ENCODE measurements around the gene RAPGEF1. TPM values are rescaled to one million over a fixed set of nuclear protein-coding genes. Genes with fewer than 3 reads are reported as not detected.

Gene RAPGEF1
- total RNA-seq, 2 experiments from 2014 or later, result 118 to 243 TPM

GRCh38 chr9:131714821-131715220 is 25.1 kb downstream of the RAPGEF1 start:
- no peaks in the 10 kb centered on the region for H3K9me2 ChIP-seq (ENCODE audit: insufficient read depth, low read length)
- no peak for DNase-seq (ENCODE audit: low spot score)
- H3K36me3 ChIP-seq (ENCODE audit: insufficient read depth, low read length), result peaks cover 78% of the 10 kb centered on the region
- H3K4me3 ChIP-seq (ENCODE audit: low read depth, low read length, poor library complexity, severe bottlenecking), result no peak overlapping the region
- H3K9me3 ChIP-seq (ENCODE audit: low read length), result no peaks in the 10 kb centered on the region
- peaks cover 99% of the 10 kb centered on the region for H3K79me2 ChIP-seq (ENCODE audit: insufficient read depth, low read depth, low read length)
- no peaks in the 10 kb centered on the region for H4K20me1 ChIP-seq (ENCODE audit: insufficient read depth, low read length)
- ChIA-PET CTCF (ENCODE audit: unreplicated experiment) (interaction anchor here (0.6 kb wide), 1 partner anchor 22 kb away, joined by 3 read pairs; no protein-coding TSS in a partner anchor), POLR2A (interaction anchor here (1.0 to 1.7 kb wide), 4 partner anchors 11 to 51 kb away, joined by 3 to 5 read pairs (median 4); no protein-coding TSS in a partner anchor)
- no TSS peak for BruUV-seq (replicated peaks)
- H3K27ac ChIP-seq (ENCODE audit: low read depth, low read length, poor library complexity, severe bottlenecking), result no peak overlapping the region
- no peak overlapping the region for H2AFZ ChIP-seq (ENCODE audit: low read length)
- no peak overlapping the region for H3K4me2 ChIP-seq (ENCODE audit: low read length)
- TF ChIP-seq, protein P1, sequence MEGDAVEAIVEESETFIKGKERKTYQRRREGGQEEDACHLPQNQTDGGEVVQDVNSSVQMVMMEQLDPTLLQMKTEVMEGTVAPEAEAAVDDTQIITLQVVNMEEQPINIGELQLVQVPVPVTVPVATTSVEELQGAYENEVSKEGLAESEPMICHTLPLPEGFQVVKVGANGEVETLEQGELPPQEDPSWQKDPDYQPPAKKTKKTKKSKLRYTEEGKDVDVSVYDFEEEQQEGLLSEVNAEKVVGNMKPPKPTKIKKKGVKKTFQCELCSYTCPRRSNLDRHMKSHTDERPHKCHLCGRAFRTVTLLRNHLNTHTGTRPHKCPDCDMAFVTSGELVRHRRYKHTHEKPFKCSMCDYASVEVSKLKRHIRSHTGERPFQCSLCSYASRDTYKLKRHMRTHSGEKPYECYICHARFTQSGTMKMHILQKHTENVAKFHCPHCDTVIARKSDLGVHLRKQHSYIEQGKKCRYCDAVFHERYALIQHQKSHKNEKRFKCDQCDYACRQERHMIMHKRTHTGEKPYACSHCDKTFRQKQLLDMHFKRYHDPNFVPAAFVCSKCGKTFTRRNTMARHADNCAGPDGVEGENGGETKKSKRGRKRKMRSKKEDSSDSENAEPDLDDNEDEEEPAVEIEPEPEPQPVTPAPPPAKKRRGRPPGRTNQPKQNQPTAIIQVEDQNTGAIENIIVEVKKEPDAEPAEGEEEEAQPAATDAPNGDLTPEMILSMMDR (conservative IDR thresholded peaks at IDR 0.05; ENCODE audit: low read length), result no peak
- no peak for TF ChIP-seq EZH2phosphoT487 (IDR thresholded peaks at IDR 0.05; ENCODE audit: borderline replicate concordance, low read depth, low read length)
- intact Hi-C loops (cut with micrococcal nuclease; ENCODE audit: unreplicated experiment), result no loop called here
- H3K4me1 ChIP-seq (ENCODE audit: insufficient read depth, low read length, poor library complexity, severe bottlenecking), result peaks cover 32% of the 10 kb centered on the region

DNA sequence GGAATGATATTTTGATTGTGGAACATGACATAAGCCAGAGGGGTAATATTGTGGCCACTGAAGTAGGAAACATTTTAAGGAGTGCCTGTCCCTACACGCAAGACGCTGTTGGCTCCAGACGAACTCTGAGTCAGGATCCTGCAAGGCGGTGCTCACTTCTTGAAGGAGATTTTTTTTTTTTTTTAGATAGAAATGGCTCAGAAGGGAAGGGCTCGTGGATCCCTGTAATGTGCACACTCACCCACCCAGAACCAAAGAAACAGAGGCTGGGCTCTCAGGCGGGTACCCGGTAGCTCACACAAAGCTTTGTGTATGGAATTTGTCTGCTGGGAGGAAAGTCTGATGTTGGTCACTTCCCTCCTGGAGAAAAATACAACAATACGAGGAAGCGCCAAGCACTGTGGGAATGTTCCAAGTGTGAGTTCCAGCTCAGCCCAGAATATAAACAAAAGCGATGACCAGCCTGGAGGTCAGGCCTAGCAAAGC is 25.7 kb downstream of the RAPGEF1 start:
- H4K20me1 ChIP-seq (ENCODE audit: insufficient read depth, low read length), result no peaks in the 10 kb centered on the region
- ChIA-PET CTCF (ENCODE audit: unreplicated experiment) (no interaction called here), POLR2A (no interaction called here)
- intact Hi-C loops (cut with micrococcal nuclease; ENCODE audit: unreplicated experiment), result no loop called here
- H2AFZ ChIP-seq (ENCODE audit: low read length), result no peak overlapping the region
- no peak for DNase-seq (ENCODE audit: low spot score)
- H3K79me2 ChIP-seq (ENCODE audit: insufficient read depth, low read depth, low read length), result peaks cover 99% of the 10 kb centered on the region
- TF ChIP-seq, protein P1 (conservative IDR thresholded peaks at IDR 0.05; ENCODE audit: low read length), result no peak
- TF ChIP-seq EZH2phosphoT487 (IDR thresholded peaks at IDR 0.05; ENCODE audit: borderline replicate concordance, low read depth, low read length), result no peak
- no peak overlapping the region for H3K27ac ChIP-seq (ENCODE audit: low read depth, low read length, poor library complexity, severe bottlenecking)
- H3K9me3 ChIP-seq (ENCODE audit: low read length), result no peaks in the 10 kb centered on the region
- H3K9me2 ChIP-seq (ENCODE audit: insufficient read depth, low read length), result no peaks in the 10 kb centered on the region
- H3K4me2 ChIP-seq (ENCODE audit: low read length), result no peak overlapping the region
- peaks cover 32% of the 10 kb centered on the region for H3K4me1 ChIP-seq (ENCODE audit: insufficient read depth, low read length, poor library complexity, severe bottlenecking)
- H3K36me3 ChIP-seq (ENCODE audit: insufficient read depth, low read length), result peaks cover 83% of the 10 kb centered on the region
- H3K4me3 ChIP-seq (ENCODE audit: low read depth, low read length, poor library complexity, severe bottlenecking), result no peak overlapping the region
- no TSS peak for BruUV-seq (replicated peaks)

DNA sequence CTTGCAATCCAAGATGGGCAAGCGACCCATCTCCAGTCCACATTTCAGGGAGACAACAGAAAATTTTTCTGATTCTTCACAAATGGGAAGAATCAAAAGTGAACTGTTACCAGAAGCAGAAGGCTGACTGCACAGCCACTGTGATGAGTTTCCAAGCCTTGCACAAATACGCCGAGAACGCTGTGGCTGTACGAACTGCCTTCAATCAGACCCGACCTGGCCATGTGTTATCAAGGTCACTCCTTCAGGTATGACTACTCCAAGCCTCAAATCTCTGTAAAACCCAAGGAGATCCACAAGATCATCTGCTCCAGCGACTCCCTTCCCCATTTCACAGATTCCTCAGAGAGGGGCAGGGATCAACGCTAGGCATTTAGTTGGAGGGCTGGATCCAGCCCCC is 26.9 kb downstream of the RAPGEF1 start:
- H3K27ac ChIP-seq (ENCODE audit: low read depth, low read length, poor library complexity, severe bottlenecking), result no peak overlapping the region
- H3K36me3 ChIP-seq (ENCODE audit: insufficient read depth, low read length), result peaks cover 73% of the 10 kb centered on the region
- H4K20me1 ChIP-seq (ENCODE audit: insufficient read depth, low read length), result peaks cover 5% of the 10 kb centered on the region; the same call in 1 of the 2 replicates
- H3K4me3 ChIP-seq (ENCODE audit: low read depth, low read length, poor library complexity, severe bottlenecking), result no peak overlapping the region
- H2AFZ ChIP-seq (ENCODE audit: low read length), result no peak overlapping the region
- DNase-seq (ENCODE audit: low spot score), result no peak
- POLR2A ChIA-PET, result interaction anchor here (0.8 to 1.3 kb wide), 2 partner anchors 21 to 34 kb away, joined by 3 read pairs; no protein-coding TSS in a partner anchor
- CTCF ChIA-PET (ENCODE audit: unreplicated experiment), result no interaction called here
- peaks cover 40% of the 10 kb centered on the region for H3K4me1 ChIP-seq (ENCODE audit: insufficient read depth, low read length, poor library complexity, severe bottlenecking)
- intact Hi-C loops (cut with micrococcal nuclease; ENCODE audit: unreplicated experiment), result no loop called here
- TF ChIP-seq, protein P1 (conservative IDR thresholded peaks at IDR 0.05; ENCODE audit: low read length), result no peak
- no peak overlapping the region for H3K4me2 ChIP-seq (ENCODE audit: low read length)
- no peaks in the 10 kb centered on the region for H3K9me3 ChIP-seq (ENCODE audit: low read length)
- no TSS peak for BruUV-seq (replicated peaks)
- H3K9me2 ChIP-seq (ENCODE audit: insufficient read depth, low read length), result no peaks in the 10 kb centered on the region
- peaks cover 98% of the 10 kb centered on the region for H3K79me2 ChIP-seq (ENCODE audit: insufficient read depth, low read depth, low read length)
